PC-9 (cell line): ENCODE results near the gene RUNX1. TPM values are rescaled to one million over a fixed set of nuclear protein-coding genes. Genes with fewer than 3 reads are reported as not detected.

ENCODE experiments used
- BruUV-seq: library from RNA; stranded (reverse); fragments of 400-500 nt; replicated peaks from 2 replicates; lab custom pipeline; 2021; lab: Mats Ljungman, UMichigan
- CTCF ChIA-PET: fragments of 300-600 bp; sonication (Branson Sonifier 250); formaldehyde crosslinking; loops from one replicate; lab custom pipeline; 2022; ENCODE audit warnings: antibody characterized with exemption; lab: Charles Lee
- POLR2A ChIA-PET: fragments of 300-600 bp; sonication (Branson Sonifier 250); formaldehyde crosslinking; loops from one replicate; lab custom pipeline; 2022; ENCODE audit warnings: antibody characterized with exemption; ENCODE audit not compliant: unreplicated experiment; lab: Charles Lee
- DNase-seq, 2 experiments: peaks; one replicate each; pipeline versions ENCODE4 v3.0.0 to v3.0.0-alpha.2; 2015 to 2022; ENCODE audit warnings: mixed read lengths in 1 of 2
- H2AFZ ChIP-seq: fragments of 200-600 bp; sonication (generic); 2 replicates; pipeline ENCODE4 v1.8.1; 2017; ENCODE audit warnings: antibody characterized with exemption
- H3F3A ChIP-seq: fragments of 200-600 bp; sonication (generic); 2 replicates; pipeline ENCODE4 v1.8.1; 2017; ENCODE audit warnings: antibody characterized with exemption, mild to moderate bottlenecking, low read depth; ENCODE audit not compliant: insufficient read depth
- H3K27ac ChIP-seq: fragments of 200-600 bp; sonication (generic); 2 replicates; pipeline ENCODE4 v1.6.1; 2016; ENCODE audit warnings: mixed run types
- H3K27me3 ChIP-seq: fragments of 200-600 bp; sonication (generic); 2 replicates; pipeline ENCODE4 v1.6.1; 2016; ENCODE audit warnings: low read depth, mixed run types; ENCODE audit not compliant: insufficient read depth
- H3K36me3 ChIP-seq: fragments of 200-600 bp; sonication (generic); 2 replicates; pipeline ENCODE4 v1.6.1; 2016; ENCODE audit warnings: low read depth, mixed run types
- H3K4me1 ChIP-seq: fragments of 200-600 bp; sonication (generic); replicated peaks from 2 replicates; pipeline ENCODE4 v1.6.1; 2016; ENCODE audit warnings: mixed run types; ENCODE audit not compliant: insufficient read depth
- H3K4me2 ChIP-seq: fragments of 200-600 bp; sonication (generic); 2 replicates; pipeline ENCODE4 v1.6.1; 2017; ENCODE audit warnings: mixed run types
- H3K4me3 ChIP-seq: fragments of 200-600 bp; sonication (generic); 2 replicates; pipeline ENCODE4 v1.6.1; 2016; ENCODE audit warnings: mixed run types
- H3K79me2 ChIP-seq: fragments of 200-600 bp; sonication (generic); 2 replicates; pipeline ENCODE4 v1.6.1; 2017; ENCODE audit warnings: low read depth, mixed run types
- H3K9me2 ChIP-seq: fragments of 200-600 bp; sonication (generic); 2 replicates; pipeline ENCODE4 v1.8.1; 2017; ENCODE audit warnings: mild to moderate bottlenecking; ENCODE audit not compliant: insufficient read depth
- H3K9me3 ChIP-seq: fragments of 200-600 bp; sonication (generic); 2 replicates; pipeline ENCODE4 v1.8.1; 2016; ENCODE audit warnings: low read depth; ENCODE audit not compliant: insufficient read depth
- H4K20me1 ChIP-seq: fragments of 200-600 bp; sonication (generic); 2 replicates; pipeline ENCODE4 v1.8.1; 2017; ENCODE audit not compliant: insufficient read depth
- CTCF ChIP-seq: fragments of 200-600 bp; sonication (generic); conservative IDR thresholded peaks from 2 replicates; pipeline ENCODE4 v1.6.1; 2017; ENCODE audit warnings: mixed run types, antibody characterized with exemption, mild to moderate bottlenecking, moderate library complexity
- EZH2 ChIP-seq: fragments of 200-600 bp; sonication (generic); IDR thresholded peaks from 2 replicates; pipeline ENCODE4 v1.8.0; 2017; ENCODE audit warnings: antibody characterized with exemption, low read depth
- intact Hi-C: fragments of 100-400 bp; cut with micrococcal nuclease; formaldehyde crosslinking; loops from one replicate; pipeline ENCODE4 v1.10.0; 2022; ENCODE audit not compliant: unreplicated experiment
- total RNA-seq: library from RNA; stranded (reverse); gene quantifications from 2 replicates; pipeline ENCODE4 v1.2.3, GENCODE V29; 2021

RUNX1 gene
- total RNA-seq, 1 experiment from 2014 or later, result 58.5 TPM

GRCh38 chr21:35042836-35043235 is 6.3 kb downstream of the RUNX1 start:
- ChIA-PET CTCF (no interaction called here), POLR2A (no interaction called here)
- Histone ChIP-seq H3K79me2 (peaks cover 95% of the 10 kb centered on the region), H3K9me2 (no peaks in the 10 kb centered on the region), H3K4me3 (no peak overlapping the region), H3K27ac (no peak overlapping the region), H3K4me2 (no peak overlapping the region), H3K9me3 (no peaks in the 10 kb centered on the region), H3K27me3 (no peaks in the 10 kb centered on the region), H3F3A (peaks cover 17% of the 10 kb centered on the region; the same call in 1 of the 2 replicates), H2AFZ (no peak overlapping the region), H3K4me1 (peaks cover 26% of the 10 kb centered on the region), H3K36me3 (peaks cover 66% of the 10 kb centered on the region), H4K20me1 (peaks cover 6% of the 10 kb centered on the region; the same call in 1 of the 2 replicates)
- no peak for DNase-seq
- TF ChIP-seq CTCF (no peak), EZH2 (no peak)
- intact Hi-C loops, result no loop called here
- BruUV-seq, result no TSS peak

GRCh38 chr21:35041881-35042280 is 7.2 kb downstream of the RUNX1 start:
- H3F3A ChIP-seq, result peaks cover 8% of the 10 kb centered on the region; the same call in 1 of the 2 replicates
- no TSS peak for BruUV-seq
- H3K9me2 ChIP-seq, result no peaks in the 10 kb centered on the region
- H3K36me3 ChIP-seq, result peaks cover 66% of the 10 kb centered on the region
- CTCF ChIA-PET, result no interaction called here
- peaks cover 26% of the 10 kb centered on the region for H3K4me1 ChIP-seq
- peaks cover 6% of the 10 kb centered on the region; the same call in 1 of the 2 replicates for H4K20me1 ChIP-seq
- intact Hi-C loops, result no loop called here
- POLR2A ChIA-PET, result no interaction called here
- H3K9me3 ChIP-seq, result no peaks in the 10 kb centered on the region
- peaks cover 96% of the 10 kb centered on the region for H3K79me2 ChIP-seq
- DNase-seq, result no peak
- H3K4me2 ChIP-seq, result no peak overlapping the region
- no peaks in the 10 kb centered on the region for H3K27me3 ChIP-seq
- H2AFZ ChIP-seq, result no peak overlapping the region
- TF ChIP-seq EZH2 (no peak), CTCF (no peak)
- no peak overlapping the region for H3K27ac ChIP-seq
- no peak overlapping the region for H3K4me3 ChIP-seq

- no peak for TF ChIP-seq CTCF
- no peak for TF ChIP-seq EZH2
- no peak overlapping the region for H3K4me3 ChIP-seq
- H3K4me1 ChIP-seq, result peaks cover 21% of the 10 kb centered on the region
- no peak overlapping the region for H2AFZ ChIP-seq
- no TSS peak for BruUV-seq
- H3K27ac ChIP-seq, result no peak overlapping the region
- no peaks in the 10 kb centered on the region for H3K9me3 ChIP-seq
- POLR2A ChIA-PET, result interaction anchor here (0.6 kb wide), 1 partner anchor 99 kb away, joined by 36 read pairs; no protein-coding TSS in a partner anchor
- peaks cover 6% of the 10 kb centered on the region; the same call in 1 of the 2 replicates for H4K20me1 ChIP-seq
- no peaks in the 10 kb centered on the region for H3K27me3 ChIP-seq
- H3K4me2 ChIP-seq, result no peak overlapping the region
- H3K9me2 ChIP-seq, result no peaks in the 10 kb centered on the region
- H3K36me3 ChIP-seq, result peaks cover 59% of the 10 kb centered on the region
- intact Hi-C loops, result no loop called here
- CTCF ChIA-PET, result interaction anchor here (0.6 kb wide), 1 partner anchor 982 kb away, joined by 10 read pairs; no protein-coding TSS in a partner anchor
- no peak for DNase-seq
- peaks cover under 1% of the 10 kb centered on the region; the same call in 1 of the 2 replicates for H3F3A ChIP-seq
- peaks cover 96% of the 10 kb centered on the region for H3K79me2 ChIP-seq
Measured at GRCh38 chr21:35041122-35041521, 8.0 kb downstream of the RUNX1 start.
